CD4-positive, alpha-beta T cell (primary cell): ENCODE measurements around the gene MEF2A. TPM values are rescaled to one million over a fixed set of nuclear protein-coding genes. Genes with fewer than 3 reads are reported as not detected.

Experiments
- ATAC-seq: fragments of 200-7000 bp; cut with Tn5 transposase; one replicate; pipeline ENCODE4 v1.10.0; 2022; ENCODE audit warnings: mild to moderate bottlenecking; ENCODE audit not compliant: poor library complexity
- CTCF ChIA-PET: fragments of 350-600 bp; sonication (Branson Sonifier 250); formaldehyde crosslinking; loops from one replicate; lab custom pipeline; 2021; ENCODE audit warnings: antibody characterized with exemption, inconsistent platforms; lab: Charles Lee
- POLR2A ChIA-PET: fragments of 350-600 bp; sonication (Branson Sonifier 250); formaldehyde crosslinking; loops from one replicate; lab custom pipeline; 2021; ENCODE audit warnings: antibody characterized with exemption, inconsistent platforms; lab: Charles Lee
- DNase-seq, 14 experiments: peaks; one replicate each; pipeline ENCODE4 v3.0.0-alpha.2; 2013 to 2020; ENCODE audit warnings: mixed read lengths in 2 of 14
- H3K27ac ChIP-seq, 2 donors: one replicate each; pipeline versions ENCODE4 v1.5.1 to v1.7.0; 2013; ENCODE audit warnings: low read length in 2 of 2, low read depth in 1 of 2, mild to moderate bottlenecking in 1 of 2
- H3K27me3 ChIP-seq, 2 experiments: 1 replicate in 1 of 2; 2 replicates in 1 of 2; pipeline versions ENCODE4 v1.6.1 to v1.7.0; 2013; ENCODE audit warnings: low read length in 2 of 2, control low read depth in 1 of 2, mild to moderate bottlenecking in 1 of 2, moderate library complexity in 1 of 2; ENCODE audit not compliant: insufficient read depth in 2 of 2, control insufficient read depth in 1 of 2
- H3K36me3 ChIP-seq: one replicate; pipeline ENCODE4 v1.6.1; 2013; ENCODE audit warnings: low read length, control low read depth; ENCODE audit not compliant: insufficient read depth
- H3K4me1 ChIP-seq: one replicate; pipeline ENCODE4 v1.6.1; 2013; ENCODE audit warnings: low read length, control low read depth; ENCODE audit not compliant: insufficient read depth
- H3K4me3 ChIP-seq: one replicate; pipeline ENCODE4 v1.5.1; 2013; ENCODE audit warnings: mild to moderate bottlenecking, low read length, moderate library complexity
- H3K9me3 ChIP-seq, 2 experiments: 1 replicate in 1 of 2; 2 replicates in 1 of 2; pipeline versions ENCODE4 v1.6.1 to v1.7.0; 2013; ENCODE audit warnings: low read length in 2 of 2, mild to moderate bottlenecking in 2 of 2, control low read depth in 1 of 2, moderate library complexity in 1 of 2; ENCODE audit not compliant: control insufficient read depth in 1 of 2, insufficient read depth in 1 of 2
- H3K27ac Mint-ChIP-seq: one replicate; pipeline ENCODE4 v1.8.0; 2020; ENCODE audit warnings: mixed read lengths
- H3K27me3 Mint-ChIP-seq: one replicate; pipeline ENCODE4 v1.8.0; 2021; ENCODE audit warnings: mixed read lengths
- H3K36me3 Mint-ChIP-seq: one replicate; pipeline ENCODE4 v1.8.0; 2021; ENCODE audit warnings: low read depth, mixed read lengths
- H3K4me1 Mint-ChIP-seq: one replicate; pipeline ENCODE4 v1.8.0; 2021; ENCODE audit warnings: low read depth, mixed read lengths
- H3K4me3 Mint-ChIP-seq: one replicate; pipeline ENCODE4 v1.8.0; 2020; ENCODE audit warnings: mild to moderate bottlenecking, mixed read lengths
- H3K9me3 Mint-ChIP-seq: one replicate; pipeline ENCODE4 v1.8.0; 2020; ENCODE audit warnings: mixed read lengths
- CTCF ChIP-seq: fragments of 200-600 bp; IDR thresholded peaks from one replicate; pipeline ENCODE4 v1.8.0; 2022; ENCODE audit warnings: antibody characterized with exemption, mild to moderate bottlenecking
- intact Hi-C, 2 experiments: fragments of 100-400 bp; cut with DNase I in 1 of 2; cut with micrococcal nuclease in 1 of 2; formaldehyde crosslinking; loops; one replicate each; pipeline versions ENCODE4 v1.15.1 to v1.9.0; 2023 to 2025; cut with DNase I, micrococcal nuclease
- total RNA-seq, 174 experiments: library from RNA in 2 of 174; stranded (reverse) in 2 of 174; gene quantifications; one replicate each; pipeline ENCODE4 v1.2.3 and lab custom pipeline; 2021 to 2026

The MEF2A gene
- total RNA-seq, 2 experiments from 2014 or later: 23.2 to 24.9 TPM

- Mint-ChIP-seq H3K9me3 (peaks cover 2% of the 10 kb centered on the region), H3K27ac (no peak overlapping the region), H3K4me1 (no peaks in the 10 kb centered on the region), H3K4me3 (no peak overlapping the region), H3K36me3 (no peaks in the 10 kb centered on the region), H3K27me3 (no peaks in the 10 kb centered on the region)
- no peaks in the 10 kb centered on the region for H3K36me3 ChIP-seq
- H3K9me3 ChIP-seq: no peaks in the 10 kb centered on the region
- no peak for TF ChIP-seq CTCF
- H3K27ac ChIP-seq: no peak overlapping the region
- intact Hi-C loops: no loop called here
- POLR2A ChIA-PET: no interaction called here
- ATAC-seq (no peak), DNase-seq (no peak)
- CTCF ChIA-PET: no interaction called here
- H3K27me3 ChIP-seq: no peaks in the 10 kb centered on the region
- H3K4me1 ChIP-seq: no peaks in the 10 kb centered on the region
- no peak overlapping the region for H3K4me3 ChIP-seq
These were observed 29.3 kb upstream of the MEF2A start for GRCh38 chr15:99536422-99537040.

GRCh38 chr15:99537344-99537743 is 28.4 kb upstream of the MEF2A start:
- DNase-seq (no peak), ATAC-seq (no peak)
- no peaks in the 10 kb centered on the region for H3K4me1 ChIP-seq
- no peaks in the 10 kb centered on the region for H3K27me3 ChIP-seq
- Mint-ChIP-seq H3K4me3 (no peak overlapping the region), H3K27ac (no peak overlapping the region), H3K36me3 (no peaks in the 10 kb centered on the region), H3K4me1 (no peaks in the 10 kb centered on the region), H3K9me3 (peaks cover 2% of the 10 kb centered on the region), H3K27me3 (no peaks in the 10 kb centered on the region)
- no peak overlapping the region for H3K27ac ChIP-seq
- intact Hi-C loops: no loop called here
- ChIA-PET POLR2A (no interaction called here), CTCF (no interaction called here)
- no peaks in the 10 kb centered on the region for H3K36me3 ChIP-seq
- H3K9me3 ChIP-seq: no peaks in the 10 kb centered on the region
- TF ChIP-seq CTCF: no peak
- H3K4me3 ChIP-seq: no peak overlapping the region

GRCh38 chr15:99538261-99538660 is 27.5 kb upstream of the MEF2A start:
- DNase-seq: no peak
- Histone ChIP-seq H3K27me3 (peaks cover 0 to under 1% of the 10 kb centered on the region in 2 experiments), H3K36me3 (no peaks in the 10 kb centered on the region), H3K9me3 (no peaks in the 10 kb centered on the region), H3K4me1 (no peaks in the 10 kb centered on the region), H3K4me3 (no peak overlapping the region), H3K27ac (no peak overlapping the region)
- Mint-ChIP-seq H3K27ac (no peak overlapping the region), H3K36me3 (no peaks in the 10 kb centered on the region), H3K9me3 (no peaks in the 10 kb centered on the region), H3K4me1 (no peaks in the 10 kb centered on the region), H3K4me3 (no peak overlapping the region), H3K27me3 (no peaks in the 10 kb centered on the region)
- ChIA-PET POLR2A (no interaction called here), CTCF (no interaction called here)
- ATAC-seq: no peak
- intact Hi-C loops: no loop called here
- TF ChIP-seq CTCF: no peak
